Natural killer cell (primary cell): ENCODE results near the gene NFATC2IP. TPM values are rescaled to one million over a fixed set of nuclear protein-coding genes. Genes with fewer than 3 reads are reported as not detected.
"Not testable (repeated sequence)": the region's sequence is repeated elsewhere in the genome, so short reads cannot be mapped to it uniquely, and the experiment has no call there.

Experiments
- ATAC-seq, 3 donors: fragments of 150-1000 bp in 2 of 3; fragments of 200-7000 bp in 1 of 3; cut with Tn5 transposase; 1 replicate in 1 of 3; 2 replicates in 2 of 3; pipeline ENCODE4 v1.10.0; 2021; ENCODE audit warnings: mild to moderate bottlenecking in 2 of 3, moderate library complexity in 2 of 3
- DNase-seq, 2 donors: peaks; one replicate each; pipeline versions ENCODE4 v3.0.0 to v3.0.0-alpha.2; 2013 to 2021; ENCODE audit warnings: mixed read lengths in 1 of 2
- H3K27ac ChIP-seq: one replicate; pipeline ENCODE4 v1.5.1; 2013; ENCODE audit warnings: mild to moderate bottlenecking, low read length
- H3K27me3 ChIP-seq: one replicate; pipeline ENCODE4 v1.6.1; 2013; ENCODE audit warnings: low read length; ENCODE audit not compliant: control insufficient read depth, insufficient read depth
- H3K36me3 ChIP-seq: one replicate; pipeline ENCODE4 v1.6.1; 2013; ENCODE audit warnings: low read length; ENCODE audit not compliant: control insufficient read depth, insufficient read depth
- H3K4me1 ChIP-seq: one replicate; pipeline ENCODE4 v1.6.1; 2013; ENCODE audit warnings: low read length; ENCODE audit not compliant: control insufficient read depth, insufficient read depth
- H3K4me3 ChIP-seq: one replicate; pipeline ENCODE4 v1.5.1; 2013; ENCODE audit warnings: low read length
- H3K9me3 ChIP-seq: one replicate; pipeline ENCODE4 v1.6.1; 2013; ENCODE audit warnings: low read length; ENCODE audit not compliant: control insufficient read depth, insufficient read depth
- H3K27ac Mint-ChIP-seq, 2 donors: one replicate each; pipeline ENCODE4 v1.8.0; 2022; ENCODE audit warnings: mild to moderate bottlenecking in 2 of 2, mixed read lengths in 2 of 2, moderate library complexity in 1 of 2
- H3K27me3 Mint-ChIP-seq, 2 donors: one replicate each; pipeline ENCODE4 v1.8.0; 2022; ENCODE audit warnings: low read depth in 2 of 2, mixed read lengths in 2 of 2
- H3K36me3 Mint-ChIP-seq: one replicate; pipeline ENCODE4 v1.8.0; 2022; ENCODE audit warnings: mixed read lengths
- H3K4me1 Mint-ChIP-seq, 2 donors: one replicate each; pipeline ENCODE4 v1.8.0; 2022; ENCODE audit warnings: mixed read lengths in 2 of 2
- H3K4me3 Mint-ChIP-seq: one replicate; pipeline ENCODE4 v1.8.0; 2022; ENCODE audit warnings: mild to moderate bottlenecking, moderate library complexity, mixed read lengths
- H3K9me3 Mint-ChIP-seq, 2 donors: one replicate each; pipeline ENCODE4 v1.8.0; 2022; ENCODE audit warnings: mixed read lengths in 2 of 2
- CTCF ChIP-seq: fragments of 200-600 bp; IDR thresholded peaks from one replicate; pipeline ENCODE4 v1.8.0; 2022; ENCODE audit warnings: antibody characterized with exemption
- WGBS: methylation state at CpG from one replicate; pipeline ENCODE4 v1.1.7; 2013; ENCODE audit warnings: missing lambda C conversion rate; ENCODE audit not compliant: insufficient coverage; 5-methylcytosine and 5-hydroxymethylcytosine counted together
- intact Hi-C: fragments of 100-400 bp; cut with micrococcal nuclease; formaldehyde crosslinking; loops from one replicate; pipeline ENCODE4 v1.14.2; 2022
- total RNA-seq, 4 donors: library from RNA; stranded (reverse); fragments of 120-200 nt in 1 of 4; gene quantifications; one replicate each; pipeline versions ENCODE4 v1.2.3 to v1.2.4, GENCODE V29; 2013 to 2022

Gene NFATC2IP
- total RNA-seq, 3 donors from 2014 or later (not counting 1 experiment from before 2014, with no cell fraction given) = 87.1 to 132 (median 108) TPM

- Mint-ChIP-seq H3K27me3 (no peaks in the 10 kb centered on the region), H3K4me1 (peaks cover 0 to 4% of the 10 kb centered on the region in 2 donors), H3K27ac (no peak overlapping the region), H3K9me3 (no peaks in the 10 kb centered on the region), H3K4me3 (no peak overlapping the region), H3K36me3 (no peaks in the 10 kb centered on the region)
- Histone ChIP-seq H3K27me3 (no peaks in the 10 kb centered on the region), H3K4me1 (no peaks in the 10 kb centered on the region), H3K9me3 (no peaks in the 10 kb centered on the region), H3K36me3 (no peaks in the 10 kb centered on the region), H3K27ac (no peak overlapping the region), H3K4me3 (no peak overlapping the region)
- TF ChIP-seq CTCF = no peak
- DNase-seq = no peak
- 86% methylated on average over 2 of the region's 2 CpGs for WGBS
- ATAC-seq = no peak
- intact Hi-C loops = no loop called here
These were observed 49.3 kb downstream of the NFATC2IP start for GRCh38 chr16:29000019-29000418.

GRCh38 chr16:29004496-29005139, 53.9 kb downstream of the NFATC2IP start:
- H3K4me3 Mint-ChIP-seq, H3K4me3 ChIP-seq, H3K36me3 ChIP-seq, H3K36me3 Mint-ChIP-seq, DNase-seq, intact Hi-C loops, H3K9me3 ChIP-seq, H3K27me3 ChIP-seq, H3K27me3 Mint-ChIP-seq, H3K27ac ChIP-seq, ATAC-seq, H3K27ac Mint-ChIP-seq, H3K9me3 Mint-ChIP-seq: not testable (repeated sequence)
- WGBS = 80% methylated on average over 9 of the region's 9 CpGs
- peaks cover 6 to 11% of the 10 kb centered on the region in 2 donors for H3K4me1 Mint-ChIP-seq
- H3K4me1 ChIP-seq = peaks cover 19% of the 10 kb centered on the region

GRCh38 chr16:29007730-29008593, 57.2 kb downstream of the NFATC2IP start:
- H3K4me1 ChIP-seq = peaks cover 27% of the 10 kb centered on the region
- Mint-ChIP-seq H3K36me3 (no peaks in the 10 kb centered on the region), H3K4me3 (no peak overlapping the region), H3K27ac (peak overlapping the region in 1 of 2 donors; percentile 38), H3K4me1 (peaks cover 15 to 21% of the 10 kb centered on the region in 2 donors), H3K27me3 (peaks cover 0 to 3% of the 10 kb centered on the region in 2 donors), H3K9me3 (no peaks in the 10 kb centered on the region)
- H3K27ac ChIP-seq = no peak overlapping the region
- H3K27me3 ChIP-seq = no peaks in the 10 kb centered on the region
- no peak overlapping the region for H3K4me3 ChIP-seq
- no peaks in the 10 kb centered on the region for H3K9me3 ChIP-seq
- DNase-seq (peak in 1 of 2 donors; percentile 80), ATAC-seq (peak in 1 of 3 donors; percentile 29)
- TF ChIP-seq CTCF = no peak
- intact Hi-C loops = no loop called here
- no peaks in the 10 kb centered on the region for H3K36me3 ChIP-seq
- 73% methylated on average over 10 of the region's 10 CpGs for WGBS
